Uterus (tissue), 2 donors: ENCODE results near the gene ITPR2.

Experiments
- CTCF ChIP-seq, 4 experiments: fragments of 200-600 bp in 2 of 4; fragments of 450-650 bp in 2 of 4; sonication (generic) in 2 of 4; IDR thresholded peaks; one replicate each; pipeline ENCODE4 v1.5.1; 2016 to 2019; ENCODE audit warnings: antibody characterized with exemption in 4 of 4, mild to moderate bottlenecking in 2 of 4, moderate library complexity in 1 of 4
- POLR2A ChIP-seq, 2 donors: fragments of 450-650 bp; IDR thresholded peaks; one replicate each; pipeline ENCODE4 v1.6.1; 2016; ENCODE audit warnings: antibody characterized with exemption in 2 of 2, mild to moderate bottlenecking in 1 of 2, moderate library complexity in 1 of 2

GRCh38 chr12:26648584-26648983, 184.4 kb downstream of the ITPR2 start:
- TF ChIP-seq CTCF (IDR thresholded peaks at IDR 0.05) (no peak), POLR2A (IDR thresholded peaks at IDR 0.05) (no peak)
